ENCODE results near the gene SLC25A20.

SLC25A20 gene

DNA sequence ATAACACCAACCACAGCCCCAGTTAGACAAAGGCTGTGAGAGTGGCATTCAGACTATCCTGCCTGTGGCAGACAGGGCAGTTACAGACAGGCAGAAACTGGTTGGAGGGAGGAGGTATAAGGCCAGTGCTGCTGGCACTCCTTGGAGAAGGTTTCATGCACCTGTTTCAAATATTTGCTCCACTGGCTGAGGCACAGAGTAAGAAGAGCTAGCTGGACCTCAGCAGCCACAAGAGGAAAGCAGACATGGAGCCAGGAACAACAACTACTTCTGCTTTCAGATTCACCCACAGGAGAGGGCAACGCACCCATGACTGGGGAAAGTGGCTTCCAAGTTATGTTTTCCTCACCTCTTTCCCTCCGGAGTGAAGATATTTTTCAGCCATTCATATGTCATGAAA lies 39.5 kb downstream of the SLC25A20 start:
- TF ChIP-seq, protein P1, sequence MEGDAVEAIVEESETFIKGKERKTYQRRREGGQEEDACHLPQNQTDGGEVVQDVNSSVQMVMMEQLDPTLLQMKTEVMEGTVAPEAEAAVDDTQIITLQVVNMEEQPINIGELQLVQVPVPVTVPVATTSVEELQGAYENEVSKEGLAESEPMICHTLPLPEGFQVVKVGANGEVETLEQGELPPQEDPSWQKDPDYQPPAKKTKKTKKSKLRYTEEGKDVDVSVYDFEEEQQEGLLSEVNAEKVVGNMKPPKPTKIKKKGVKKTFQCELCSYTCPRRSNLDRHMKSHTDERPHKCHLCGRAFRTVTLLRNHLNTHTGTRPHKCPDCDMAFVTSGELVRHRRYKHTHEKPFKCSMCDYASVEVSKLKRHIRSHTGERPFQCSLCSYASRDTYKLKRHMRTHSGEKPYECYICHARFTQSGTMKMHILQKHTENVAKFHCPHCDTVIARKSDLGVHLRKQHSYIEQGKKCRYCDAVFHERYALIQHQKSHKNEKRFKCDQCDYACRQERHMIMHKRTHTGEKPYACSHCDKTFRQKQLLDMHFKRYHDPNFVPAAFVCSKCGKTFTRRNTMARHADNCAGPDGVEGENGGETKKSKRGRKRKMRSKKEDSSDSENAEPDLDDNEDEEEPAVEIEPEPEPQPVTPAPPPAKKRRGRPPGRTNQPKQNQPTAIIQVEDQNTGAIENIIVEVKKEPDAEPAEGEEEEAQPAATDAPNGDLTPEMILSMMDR (IDR thresholded peaks at IDR 0.05), result no peak

DNA sequence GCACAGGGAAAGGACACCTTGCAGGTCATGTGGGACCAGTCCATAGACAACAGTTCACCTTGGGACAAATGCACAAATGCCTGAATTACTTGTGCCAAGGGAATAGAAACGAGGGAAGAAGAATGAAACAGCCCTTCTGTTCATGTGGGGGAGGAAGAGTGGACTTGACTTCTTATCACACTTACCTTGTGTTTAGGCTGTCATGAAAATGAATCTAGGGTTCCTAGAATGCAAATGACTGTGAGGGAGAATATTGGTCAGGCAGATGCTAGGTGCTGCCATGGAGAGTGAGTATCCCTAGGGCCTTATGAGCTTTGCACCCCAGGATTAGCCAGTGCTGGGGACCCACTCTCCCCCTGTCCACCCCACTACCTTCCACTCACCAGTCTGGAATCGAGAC lies 40.0 kb downstream of the SLC25A20 start:
- TF ChIP-seq, protein P1 (IDR thresholded peaks at IDR 0.05), result no peak

DNA sequence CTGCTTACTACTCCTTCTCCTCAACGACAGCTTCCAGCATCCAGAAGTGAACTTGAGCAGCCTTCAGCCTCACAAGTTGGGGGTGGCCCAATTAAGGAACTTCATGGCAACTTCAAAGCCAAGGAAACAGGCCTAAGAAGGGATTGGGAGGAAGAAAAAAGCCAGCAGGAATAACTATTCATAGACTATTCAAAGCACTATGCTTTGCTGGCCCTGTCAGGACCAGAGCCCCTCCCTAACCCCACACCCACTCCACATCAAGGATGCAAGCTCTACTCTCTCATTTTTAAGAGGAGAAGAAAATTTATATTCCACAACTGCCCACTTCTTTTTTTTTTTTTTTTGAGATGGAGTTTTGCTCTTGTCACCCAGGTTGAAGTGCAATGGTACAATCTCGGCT lies 41.0 kb downstream of the SLC25A20 start:
- TF ChIP-seq, protein P1 (IDR thresholded peaks at IDR 0.05), result no peak

DNA sequence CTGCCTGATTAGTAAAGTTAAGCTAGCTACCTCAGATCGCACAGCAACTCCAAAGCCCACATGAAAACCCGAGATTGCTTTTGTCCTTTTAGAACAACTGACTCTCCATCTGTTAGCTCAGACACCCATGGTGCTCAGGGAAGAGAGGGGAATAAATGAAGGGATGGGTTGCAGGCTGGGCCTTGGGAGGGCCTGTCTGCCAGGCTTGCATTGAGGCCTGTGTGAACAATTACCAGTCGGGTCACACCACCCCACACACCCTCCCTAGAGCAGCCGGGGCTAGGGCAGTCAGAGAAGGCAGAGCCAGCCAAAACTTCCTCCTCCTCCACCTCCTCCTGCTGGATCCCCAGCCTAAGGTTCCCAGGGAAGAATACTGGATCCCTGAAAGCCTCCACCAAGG lies 42.2 kb downstream of the SLC25A20 start:
- TF ChIP-seq, protein P1 (IDR thresholded peaks at IDR 0.05), result no peak

DNA sequence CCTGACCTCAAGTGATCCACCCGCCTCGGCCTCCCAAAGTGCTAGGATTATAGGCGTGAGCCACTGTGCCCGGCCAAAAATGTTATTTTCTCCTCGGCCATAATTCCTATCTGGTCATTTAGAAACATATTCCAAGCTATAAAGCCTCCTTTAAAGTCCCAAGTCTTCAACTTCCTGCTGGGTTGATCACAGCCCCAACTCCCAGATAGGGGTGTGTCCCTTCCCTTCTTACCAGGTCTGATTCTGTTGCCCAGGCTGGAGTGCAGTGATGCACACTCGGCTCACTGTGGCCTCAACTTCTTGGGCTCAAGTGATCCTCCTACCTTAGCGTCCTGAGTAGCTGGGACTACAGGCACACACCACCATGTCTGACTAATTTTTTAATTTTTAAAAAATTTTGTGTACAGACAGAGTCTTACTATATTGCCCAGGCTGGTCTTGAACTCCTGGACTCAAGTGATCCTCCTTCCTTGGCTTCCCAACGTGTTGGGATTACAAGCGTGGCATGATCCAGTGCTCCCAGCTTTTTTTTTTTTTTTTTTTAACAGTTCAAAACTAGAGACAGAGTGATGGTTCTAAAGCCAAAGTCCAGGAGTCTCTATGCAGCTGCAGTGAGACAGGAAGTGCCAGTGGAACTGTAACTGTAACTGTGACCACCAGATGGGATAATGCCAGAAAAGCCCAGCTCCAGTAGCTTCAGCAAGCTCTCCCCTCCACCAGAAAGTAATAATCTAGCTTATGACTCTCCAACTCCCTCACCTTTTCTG lies 42.8 kb downstream of the SLC25A20 start:
- TF ChIP-seq, protein P1 (IDR thresholded peaks at IDR 0.05), result no peak

DNA sequence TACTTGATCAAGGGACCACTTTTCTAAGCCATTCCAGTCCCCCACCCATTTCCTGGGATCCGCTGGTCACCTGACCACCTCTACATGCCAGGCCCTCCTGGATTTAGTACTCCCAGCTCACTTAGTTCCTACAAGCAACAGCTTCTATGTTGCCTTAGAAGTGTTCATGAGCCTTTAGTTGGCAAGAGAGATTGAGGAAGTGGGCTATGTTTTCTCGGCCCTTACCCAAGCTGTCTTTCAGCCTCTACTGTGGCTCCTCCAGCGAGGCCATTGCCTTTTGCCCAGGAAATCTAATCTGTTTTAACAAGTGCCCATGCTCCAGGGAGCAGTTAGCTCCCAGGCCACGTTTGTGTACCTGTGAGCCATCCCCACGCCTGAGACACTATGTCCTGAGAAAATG lies 46.5 kb downstream of the SLC25A20 start:
- TF ChIP-seq, protein P1 (IDR thresholded peaks at IDR 0.05), result no peak

DNA sequence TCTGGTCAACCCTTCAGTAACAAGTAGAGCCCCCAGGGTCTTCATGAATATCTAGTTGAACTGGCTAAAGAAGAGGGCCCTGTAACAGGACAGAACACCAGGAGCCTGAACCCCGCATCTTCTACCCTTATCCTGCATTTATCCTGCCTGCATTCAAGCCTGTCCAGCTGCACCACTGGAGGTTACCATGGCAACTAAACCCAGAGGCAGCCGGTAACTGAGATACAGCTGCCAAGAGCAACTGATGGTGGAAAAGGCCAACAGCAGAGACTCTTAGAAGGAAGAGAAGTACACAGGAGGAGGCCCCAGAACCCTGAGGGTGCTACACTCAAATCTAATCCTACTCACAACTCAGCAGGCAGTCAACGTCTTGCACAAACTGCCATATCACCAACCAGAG lies 47.3 kb downstream of the SLC25A20 start:
- TF ChIP-seq, protein P1 (IDR thresholded peaks at IDR 0.05), result no peak

Data from LNCAP (cell line).